K562 (cell line): ENCODE data around the gene SDCCAG8.

ENCODE experiments used
- EZH2 ChIP-seq: IDR thresholded peaks from 2 replicates; pipeline ENCODE4 v1.6.1; 2012; ENCODE audit warnings: low read depth, mild to moderate bottlenecking, inconsistent platforms, low read length, borderline replicate concordance
- GTF2F1 ChIP-seq: IDR thresholded peaks from 2 replicates; pipeline ENCODE4 v1.6.1; 2011; ENCODE audit warnings: low read depth, low read length, improper control_type of control experiment
- NCOR1 ChIP-seq: fragments of 450-650 bp; IDR thresholded peaks from 2 replicates; pipeline ENCODE4 v1.6.1; 2016; ENCODE audit warnings: mild to moderate bottlenecking, moderate library complexity
- SNIP1 ChIP-seq: fragments of 450-650 bp; IDR thresholded peaks from 2 replicates; pipeline ENCODE4 v1.7.1; 2017; ENCODE audit warnings: low read depth, mild to moderate bottlenecking
- SRF ChIP-seq, 2 experiments: fragments of 250-450, 450-650 bp in 1 of 2; sonication (Bioruptor Pico) in 1 of 2; sonication (generic) in 1 of 2; formaldehyde crosslinking; IDR thresholded peaks; 2 replicates each; pipeline versions ENCODE4 v1.5.0 to v1.5.1; 2020 to 2022; ENCODE audit warnings: mild to moderate bottlenecking in 1 of 2, missing genetic modification reagents in 1 of 2
- TF ChIP-seq, protein P1 (sequence below), 3 experiments: IDR thresholded peaks in 2 of 3; conservative IDR thresholded peaks in 1 of 3; 2 replicates each; pipeline ENCODE4 v1.5.1; 2011 to 2012; ENCODE audit warnings: low read length in 3 of 3, mild to moderate bottlenecking in 3 of 3, control low read depth in 2 of 3, improper control_type of control experiment in 1 of 3, inconsistent platforms in 1 of 3, low read depth in 1 of 3, mixed read lengths in 1 of 3, moderate library complexity in 1 of 3; ENCODE audit not compliant: insufficient read depth in 2 of 3

DNA sequence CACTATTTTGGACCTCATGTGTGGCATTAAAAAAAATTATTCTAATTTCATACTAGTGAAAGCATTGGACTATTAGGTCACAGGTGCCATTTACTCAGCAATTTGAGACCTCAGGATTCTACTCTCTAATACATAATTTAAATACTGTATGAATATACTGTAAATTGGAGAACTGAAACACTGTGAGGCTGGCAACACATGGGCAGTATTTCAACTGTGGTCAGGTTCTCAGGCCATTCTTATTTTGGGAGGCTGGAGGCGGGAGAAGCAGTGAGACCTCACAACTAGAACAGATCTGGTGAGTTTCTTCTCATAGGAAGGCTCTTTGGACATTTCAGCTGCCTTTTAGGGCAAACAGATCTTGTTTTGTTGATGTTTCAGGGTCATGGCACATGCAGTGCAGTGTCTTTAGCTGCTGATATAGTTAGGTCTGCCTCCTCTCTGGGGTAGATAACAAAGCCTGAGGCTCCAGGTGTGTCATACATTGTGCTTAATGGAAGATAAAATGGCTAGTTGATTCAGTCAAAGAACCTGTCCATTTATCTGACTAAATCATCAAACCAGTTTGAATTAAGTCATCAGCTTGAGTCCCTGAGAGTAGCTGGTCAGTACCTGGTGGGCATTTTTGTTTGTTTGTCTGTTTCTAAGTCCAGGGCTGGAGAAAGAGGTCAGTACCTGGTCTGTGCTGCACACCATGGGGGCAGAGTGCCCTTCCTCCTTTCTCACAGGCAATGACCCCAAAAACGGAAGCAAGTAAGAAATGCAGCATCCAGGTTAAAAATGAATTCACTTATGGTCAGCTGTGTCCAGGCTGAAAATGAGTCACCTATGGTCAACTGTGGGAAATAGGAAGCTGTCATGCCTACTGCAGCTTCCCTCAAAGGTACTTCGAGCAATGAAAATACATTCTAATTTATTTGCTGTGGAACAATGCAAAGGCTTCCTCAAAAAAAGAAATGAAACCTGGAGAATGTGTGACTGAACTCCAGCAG, 216.2 kb downstream of the SDCCAG8 start:
- no peak for TF ChIP-seq NCOR1
- TF ChIP-seq, protein P1, sequence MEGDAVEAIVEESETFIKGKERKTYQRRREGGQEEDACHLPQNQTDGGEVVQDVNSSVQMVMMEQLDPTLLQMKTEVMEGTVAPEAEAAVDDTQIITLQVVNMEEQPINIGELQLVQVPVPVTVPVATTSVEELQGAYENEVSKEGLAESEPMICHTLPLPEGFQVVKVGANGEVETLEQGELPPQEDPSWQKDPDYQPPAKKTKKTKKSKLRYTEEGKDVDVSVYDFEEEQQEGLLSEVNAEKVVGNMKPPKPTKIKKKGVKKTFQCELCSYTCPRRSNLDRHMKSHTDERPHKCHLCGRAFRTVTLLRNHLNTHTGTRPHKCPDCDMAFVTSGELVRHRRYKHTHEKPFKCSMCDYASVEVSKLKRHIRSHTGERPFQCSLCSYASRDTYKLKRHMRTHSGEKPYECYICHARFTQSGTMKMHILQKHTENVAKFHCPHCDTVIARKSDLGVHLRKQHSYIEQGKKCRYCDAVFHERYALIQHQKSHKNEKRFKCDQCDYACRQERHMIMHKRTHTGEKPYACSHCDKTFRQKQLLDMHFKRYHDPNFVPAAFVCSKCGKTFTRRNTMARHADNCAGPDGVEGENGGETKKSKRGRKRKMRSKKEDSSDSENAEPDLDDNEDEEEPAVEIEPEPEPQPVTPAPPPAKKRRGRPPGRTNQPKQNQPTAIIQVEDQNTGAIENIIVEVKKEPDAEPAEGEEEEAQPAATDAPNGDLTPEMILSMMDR (IDR thresholded peaks at IDR 0.05 in 2 of 3, conservative IDR thresholded peaks at IDR 0.05 in 1 of 3; ENCODE audit: insufficient read depth in 2 of 3, low read depth in 1 of 3, low read length in 3 of 3): no peak
- no peak for TF ChIP-seq EZH2
- no peak for TF ChIP-seq SRF (CRISPR knock-in tag; IDR thresholded peaks at IDR 0.05)
- no peak for TF ChIP-seq SNIP1
- TF ChIP-seq GTF2F1: no peak
